Loucy (cell line): ENCODE results near the gene CTNNAL1.

ENCODE experiments used
- CTCF ChIP-seq: fragments of 200-600 bp; sonication (generic); conservative IDR thresholded peaks from 2 replicates; pipeline ENCODE4 v1.5.1; 2014; ENCODE audit warnings: mild to moderate bottlenecking, antibody characterized with exemption, low read length
- EZH2phosphoT487 ChIP-seq: fragments of 200-600 bp; IDR thresholded peaks from 2 replicates; pipeline ENCODE4 v1.6.1; 2018; ENCODE audit warnings: antibody characterized with exemption, mild to moderate bottlenecking, moderate library complexity, borderline replicate concordance

DNA sequence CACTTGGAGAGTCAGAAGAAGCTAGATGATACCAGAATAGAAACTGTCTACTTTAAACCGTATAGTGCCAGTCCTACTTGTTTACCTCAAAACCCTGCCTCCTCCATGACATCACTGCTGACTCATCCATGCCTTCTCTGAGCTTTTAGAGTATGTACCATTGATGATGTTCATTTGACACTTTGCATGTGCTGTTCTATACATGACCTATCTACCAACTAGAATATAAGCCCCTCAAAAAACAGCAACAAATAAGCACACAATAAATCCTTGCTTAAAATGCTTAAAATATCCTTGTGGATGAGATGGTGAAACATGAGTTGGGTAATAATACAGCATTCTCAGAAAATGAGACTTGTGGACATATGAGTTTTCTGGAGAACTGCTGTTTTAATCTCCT lies 2.6 kb downstream of the CTNNAL1 start:
- TF ChIP-seq CTCF: no peak
- TF ChIP-seq EZH2phosphoT487: no peak
